CD4-positive, CD25-positive, alpha-beta regulatory T cell (primary cell): Measurements from ENCODE around the gene ZNF639. TPM values are rescaled to one million over a fixed set of nuclear protein-coding genes. Genes with fewer than 3 reads are reported as not detected.
A peak's percentile ranks its signal among the peaks of the same experiment; 100 is the strongest.
"Not testable (repeated sequence)": the region's sequence is repeated elsewhere in the genome, so short reads cannot be mapped to it uniquely, and the experiment has no call there.

ENCODE experiments used
- ATAC-seq, 2 donors: fragments of 150-1000 bp; cut with Tn5 transposase; one replicate each; pipeline ENCODE4 v1.10.0; 2021; ENCODE audit warnings: low read depth in 2 of 2, moderate number of reproducible peaks in 2 of 2, moderate library complexity in 1 of 2
- DNase-seq, 3 donors: peaks; one replicate each; pipeline versions ENCODE4 v3.0.0 to v3.0.0-alpha.2; 2012 to 2022; ENCODE audit warnings: mixed read lengths in 1 of 3
- H3K27ac ChIP-seq: one replicate; pipeline ENCODE4 v1.7.0; 2013; ENCODE audit warnings: mild to moderate bottlenecking, low read length; ENCODE audit not compliant: insufficient read depth, poor library complexity, severe bottlenecking
- H3K27me3 ChIP-seq: one replicate; pipeline ENCODE4 v1.7.0; 2013; ENCODE audit warnings: low read length; ENCODE audit not compliant: control insufficient read depth, insufficient read depth
- H3K36me3 ChIP-seq: one replicate; pipeline ENCODE4 v1.7.0; 2013; ENCODE audit warnings: mild to moderate bottlenecking, low read length, moderate library complexity; ENCODE audit not compliant: control insufficient read depth, insufficient read depth
- H3K4me1 ChIP-seq: 2 replicates; pipeline ENCODE4 v1.7.0; 2013; ENCODE audit warnings: mild to moderate bottlenecking, low read length; ENCODE audit not compliant: insufficient read depth, control insufficient read depth, poor library complexity, severe bottlenecking
- H3K4me3 ChIP-seq: one replicate; pipeline ENCODE4 v1.7.0; 2013; ENCODE audit warnings: low read depth, mild to moderate bottlenecking, low read length, moderate library complexity
- H3K9me3 ChIP-seq, 2 experiments: 1 replicate in 1 of 2; 2 replicates in 1 of 2; pipeline ENCODE4 v1.7.0; 2013; ENCODE audit warnings: low read length in 2 of 2, mild to moderate bottlenecking in 1 of 2, moderate library complexity in 1 of 2; ENCODE audit not compliant: control insufficient read depth in 2 of 2
- H3K27ac Mint-ChIP-seq, 3 donors: one replicate each; pipeline ENCODE4 v1.8.0; 2020 to 2022; ENCODE audit warnings: mild to moderate bottlenecking in 3 of 3, mixed read lengths in 3 of 3, moderate library complexity in 2 of 3
- H3K27me3 Mint-ChIP-seq: one replicate; pipeline ENCODE4 v1.8.0; 2022; ENCODE audit warnings: mild to moderate bottlenecking, mixed read lengths
- H3K36me3 Mint-ChIP-seq: one replicate; pipeline ENCODE4 v1.8.0; 2020; ENCODE audit warnings: mixed read lengths
- H3K4me1 Mint-ChIP-seq, 4 donors: one replicate each; pipeline ENCODE4 v1.8.0; 2020 to 2022; ENCODE audit warnings: mixed read lengths in 4 of 4, mild to moderate bottlenecking in 1 of 4
- H3K4me3 Mint-ChIP-seq, 4 donors: one replicate each; pipeline ENCODE4 v1.8.0; 2020 to 2022; ENCODE audit warnings: mild to moderate bottlenecking in 4 of 4, mixed read lengths in 4 of 4, moderate library complexity in 3 of 4
- H3K9me3 Mint-ChIP-seq, 7 donors: one replicate each; pipeline ENCODE4 v1.8.0; 2020 to 2022; ENCODE audit warnings: mixed read lengths in 7 of 7, mild to moderate bottlenecking in 3 of 7, moderate library complexity in 2 of 7
- polyA plus RNA-seq, 4 donors: library from polyadenylated mRNA; unstranded; fragments of 300-500 nt; fragmentation: Illumina TruSeq; gene quantifications; one replicate each; pipeline ENCODE4 v1.2.3, GENCODE V29; 2021
- total RNA-seq: library from RNA; stranded (reverse); gene quantifications from one replicate; pipeline ENCODE4 v1.2.3, GENCODE V29; 2022

The ZNF639 gene, protein sequence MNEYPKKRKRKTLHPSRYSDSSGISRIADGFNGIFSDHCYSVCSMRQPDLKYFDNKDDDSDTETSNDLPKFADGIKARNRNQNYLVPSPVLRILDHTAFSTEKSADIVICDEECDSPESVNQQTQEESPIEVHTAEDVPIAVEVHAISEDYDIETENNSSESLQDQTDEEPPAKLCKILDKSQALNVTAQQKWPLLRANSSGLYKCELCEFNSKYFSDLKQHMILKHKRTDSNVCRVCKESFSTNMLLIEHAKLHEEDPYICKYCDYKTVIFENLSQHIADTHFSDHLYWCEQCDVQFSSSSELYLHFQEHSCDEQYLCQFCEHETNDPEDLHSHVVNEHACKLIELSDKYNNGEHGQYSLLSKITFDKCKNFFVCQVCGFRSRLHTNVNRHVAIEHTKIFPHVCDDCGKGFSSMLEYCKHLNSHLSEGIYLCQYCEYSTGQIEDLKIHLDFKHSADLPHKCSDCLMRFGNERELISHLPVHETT
- total RNA-seq (58.8 TPM), polyA plus RNA-seq (10 to 100 TPM; 41.9 to 55.0 (median 49.9) TPM)

- peak within 1 kb of the TSS; percentile 91 to 95 (median 92) for H3K27ac Mint-ChIP-seq
- H3K4me1 Mint-ChIP-seq, result peaks cover 18 to 42% (median 31%) of the 10 kb centered on the region in 4 donors
- H3K4me3 Mint-ChIP-seq, result peak within 1 kb of the TSS; percentile 92 to 98 (median 94)
- peaks cover 6% of the 10 kb centered on the region for H3K27me3 Mint-ChIP-seq
- Histone ChIP-seq H3K27me3 (peaks cover 4% of the 10 kb centered on the region), H3K27ac (peak within 1 kb of the TSS; percentile 96), H3K4me3 (peak within 1 kb of the TSS; percentile 98), H3K9me3 (no peaks in the 10 kb centered on the region), H3K36me3 (no peaks in the 10 kb centered on the region), H3K4me1 (peaks cover 29% of the 10 kb centered on the region)
- no peaks in the 10 kb centered on the region for H3K9me3 Mint-ChIP-seq
- ATAC-seq (peak; percentile 84 to 85), DNase-seq (peak; percentile 81 to 88 (median 87))
- peaks cover 4% of the 10 kb centered on the region for H3K36me3 Mint-ChIP-seq
These were observed at the start of gene ZNF639 for GRCh38 chr3:179322286-179323196. Gene ZNF639, plus strand, starts transcription at chr3:179323031. Its CDS starts 5,263 bp downstream, at chr3:179328294.

- not testable (repeated sequence) for H3K27ac Mint-ChIP-seq, DNase-seq, H3K9me3 ChIP-seq, H3K36me3 Mint-ChIP-seq, H3K27ac ChIP-seq, H3K4me3 Mint-ChIP-seq, H3K4me1 Mint-ChIP-seq, ATAC-seq, H3K4me1 ChIP-seq, H3K4me3 ChIP-seq, H3K36me3 ChIP-seq, H3K9me3 Mint-ChIP-seq
- peaks cover 41% of the 10 kb centered on the region for H3K27me3 Mint-ChIP-seq
- H3K27me3 ChIP-seq, result peaks cover 21% of the 10 kb centered on the region
These were observed 48.4 kb upstream of the ZNF639 start for GRCh38 chr3:179274434-179274833.

GRCh38 chr3:179276001-179276400 lies 46.8 kb upstream of the ZNF639 start:
- Histone ChIP-seq H3K27me3 (peaks cover 27% of the 10 kb centered on the region), H3K27ac (no peak overlapping the region), H3K4me3 (no peak overlapping the region), H3K4me1 (no peaks in the 10 kb centered on the region), H3K36me3 (no peaks in the 10 kb centered on the region), H3K9me3 (no peaks in the 10 kb centered on the region)
- Mint-ChIP-seq H3K4me1 (no peaks in the 10 kb centered on the region), H3K4me3 (no peak overlapping the region), H3K27ac (no peak overlapping the region), H3K9me3 (peaks cover 0 to 2% (median 0%) of the 10 kb centered on the region in 7 donors), H3K27me3 (peaks cover 41% of the 10 kb centered on the region), H3K36me3 (no peaks in the 10 kb centered on the region)
- ATAC-seq, result no peak
- DNase-seq, result no peak

DNA sequence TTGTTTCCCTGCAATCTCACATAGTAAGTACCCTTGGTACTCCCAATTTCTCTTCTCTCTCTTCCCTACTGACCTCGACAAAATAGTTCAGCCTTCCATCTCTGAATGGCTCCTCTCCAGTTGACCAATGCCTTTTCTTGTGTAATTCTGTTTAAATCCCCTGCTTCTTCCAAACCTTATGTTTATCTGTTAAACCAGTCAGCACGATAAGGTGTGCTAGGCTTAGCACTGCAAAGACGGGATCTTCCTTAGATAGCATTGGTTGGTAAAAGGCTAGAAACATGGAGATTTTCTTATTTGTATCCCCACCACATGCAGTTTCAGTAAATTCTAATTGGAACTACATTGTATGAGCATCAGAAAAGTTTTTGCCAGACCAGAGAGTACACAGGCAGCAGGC lies 46.1 kb upstream of the ZNF639 start:
- Mint-ChIP-seq H3K27me3 (peaks cover 41% of the 10 kb centered on the region), H3K9me3 (peaks cover 0 to 2% (median 0%) of the 10 kb centered on the region in 7 donors), H3K27ac (no peak overlapping the region), H3K4me3 (no peak overlapping the region), H3K4me1 (no peaks in the 10 kb centered on the region), H3K36me3 (no peaks in the 10 kb centered on the region)
- DNase-seq (no peak), ATAC-seq (no peak)
- Histone ChIP-seq H3K27me3 (peaks cover 27% of the 10 kb centered on the region), H3K9me3 (no peaks in the 10 kb centered on the region), H3K36me3 (no peaks in the 10 kb centered on the region), H3K27ac (no peak overlapping the region), H3K4me1 (no peaks in the 10 kb centered on the region), H3K4me3 (no peak overlapping the region)

DNA sequence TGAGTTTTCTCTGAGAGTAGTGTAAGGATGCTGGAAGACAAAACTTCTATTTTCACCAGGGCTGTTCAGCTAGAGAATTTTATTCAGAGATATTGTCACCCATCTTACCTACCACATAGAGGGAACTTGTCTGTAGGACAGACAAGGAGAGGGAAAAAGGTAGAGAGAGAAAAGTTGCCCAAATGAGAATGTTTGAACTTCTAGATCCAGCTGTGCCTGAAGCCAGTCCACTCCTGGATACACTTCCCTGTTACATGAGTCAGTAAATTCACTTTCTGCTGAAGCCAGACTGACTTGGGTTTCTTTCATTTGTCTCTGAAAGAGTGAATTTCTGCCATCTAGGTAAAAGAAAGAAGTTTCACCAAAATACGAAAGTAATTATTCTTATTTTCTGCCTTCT lies 44.7 kb upstream of the ZNF639 start:
- H3K9me3 ChIP-seq, result no peaks in the 10 kb centered on the region
- Mint-ChIP-seq H3K4me1 (no peaks in the 10 kb centered on the region), H3K27me3 (peaks cover 42% of the 10 kb centered on the region), H3K27ac (no peak overlapping the region), H3K9me3 (peaks cover 0 to 2% (median 0%) of the 10 kb centered on the region in 7 donors), H3K4me3 (no peak overlapping the region), H3K36me3 (no peaks in the 10 kb centered on the region)
- ATAC-seq (no peak), DNase-seq (no peak)
- peaks cover 32% of the 10 kb centered on the region for H3K27me3 ChIP-seq
- H3K4me1 ChIP-seq, result no peaks in the 10 kb centered on the region
- no peak overlapping the region for H3K4me3 ChIP-seq
- H3K36me3 ChIP-seq, result no peaks in the 10 kb centered on the region
- H3K27ac ChIP-seq, result no peak overlapping the region

DNA sequence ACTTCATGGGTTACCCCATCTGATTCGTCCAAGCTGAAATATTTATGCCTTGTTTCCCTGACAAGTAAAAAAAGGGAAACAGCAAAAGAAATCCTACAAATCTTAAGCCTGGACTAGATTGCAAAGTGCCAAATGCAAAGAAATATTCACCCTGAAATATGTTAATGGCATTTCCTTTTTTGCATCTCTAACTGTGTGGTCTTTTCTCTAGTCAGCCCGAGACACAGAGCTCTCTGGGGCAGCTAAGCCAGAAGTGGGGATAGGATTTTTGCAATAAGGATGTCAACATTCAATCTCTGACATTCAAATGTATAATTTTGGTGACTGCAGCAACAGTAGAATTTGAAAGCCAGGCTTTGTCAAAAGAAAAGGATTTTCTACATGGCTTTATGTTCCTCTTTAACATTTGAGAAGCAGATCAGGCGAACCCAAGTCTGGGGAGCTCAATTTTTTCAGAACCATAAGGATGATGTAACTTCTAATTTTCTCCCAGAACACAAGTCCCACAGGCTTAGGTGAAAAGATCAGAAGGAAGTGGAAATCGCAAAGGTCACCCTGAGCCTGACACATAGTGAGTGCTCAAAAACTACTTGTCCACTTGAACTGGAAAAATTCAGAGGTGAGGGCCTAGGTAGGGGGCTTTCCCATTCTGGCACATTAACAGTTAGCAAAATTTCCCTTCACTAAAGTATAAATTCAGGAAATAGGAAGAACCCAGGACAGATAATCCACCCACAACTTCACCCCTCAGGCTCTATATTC lies 43.7 kb upstream of the ZNF639 start:
- no peaks in the 10 kb centered on the region for H3K4me1 Mint-ChIP-seq
- no peak overlapping the region for H3K27ac ChIP-seq
- no peak overlapping the region for H3K4me3 ChIP-seq
- no peaks in the 10 kb centered on the region for H3K36me3 Mint-ChIP-seq
- H3K27me3 Mint-ChIP-seq, result peaks cover 46% of the 10 kb centered on the region
- ATAC-seq (no peak), DNase-seq (no peak)
- H3K36me3 ChIP-seq, result no peaks in the 10 kb centered on the region
- H3K9me3 Mint-ChIP-seq, result peaks cover 0 to 2% (median 0%) of the 10 kb centered on the region in 7 donors
- no peaks in the 10 kb centered on the region for H3K9me3 ChIP-seq
- H3K4me3 Mint-ChIP-seq, result no peak overlapping the region
- no peak overlapping the region for H3K27ac Mint-ChIP-seq
- no peaks in the 10 kb centered on the region for H3K4me1 ChIP-seq
- H3K27me3 ChIP-seq, result peaks cover 32% of the 10 kb centered on the region

DNA sequence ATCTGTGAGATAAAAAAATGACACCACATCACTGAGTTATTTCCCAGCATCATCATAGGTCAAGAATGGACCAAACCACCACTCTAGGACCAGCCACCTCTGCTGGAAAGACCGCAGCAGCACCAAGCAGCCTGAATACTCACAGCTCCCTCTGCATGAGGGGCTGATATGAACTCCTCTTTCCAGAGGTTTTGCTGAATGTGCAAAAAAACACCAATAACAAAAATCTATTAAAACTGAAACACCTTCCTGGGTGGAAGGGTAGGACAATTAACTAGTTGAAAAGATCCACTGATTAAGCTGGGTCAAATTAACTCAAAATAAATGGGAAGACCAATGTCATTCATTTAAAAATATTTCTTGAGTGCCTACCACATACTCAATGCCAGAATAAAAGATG lies 43.0 kb upstream of the ZNF639 start:
- no peak overlapping the region for H3K4me3 Mint-ChIP-seq
- DNase-seq (no peak), ATAC-seq (no peak)
- H3K9me3 Mint-ChIP-seq, result peaks cover 0 to 2% (median 0%) of the 10 kb centered on the region in 7 donors
- no peaks in the 10 kb centered on the region for H3K4me1 Mint-ChIP-seq
- no peaks in the 10 kb centered on the region for H3K4me1 ChIP-seq
- H3K27ac ChIP-seq, result no peak overlapping the region
- H3K4me3 ChIP-seq, result no peak overlapping the region
- no peaks in the 10 kb centered on the region for H3K9me3 ChIP-seq
- H3K27me3 Mint-ChIP-seq, result peaks cover 45% of the 10 kb centered on the region
- no peaks in the 10 kb centered on the region for H3K36me3 Mint-ChIP-seq
- peaks cover 32% of the 10 kb centered on the region for H3K27me3 ChIP-seq
- H3K36me3 ChIP-seq, result no peaks in the 10 kb centered on the region
- H3K27ac Mint-ChIP-seq, result no peak overlapping the region
